Measurements from ENCODE around the gene ZGRF1.
"Not testable (repeated sequence)": the region's sequence is repeated elsewhere in the genome, so short reads cannot be mapped to it uniquely, and the experiment has no call there.

The ZGRF1 gene

GRCh38 chr4:112636688-112637551 lies at the start of gene ZGRF1, which contains the start of gene LARP7:
Gene ZGRF1 (minus strand): TSS chr4:112636909. CDS start chr4:112633176, 3,733 bp downstream.
Gene LARP7 (plus strand): TSS chr4:112637143. CDS start chr4:112644670, 7,527 bp downstream.
- DNase-seq (ENCODE audit: insufficient read length, low spot score) (peak; percentile 62), FAIRE-seq (peak; percentile 98)

DNA sequence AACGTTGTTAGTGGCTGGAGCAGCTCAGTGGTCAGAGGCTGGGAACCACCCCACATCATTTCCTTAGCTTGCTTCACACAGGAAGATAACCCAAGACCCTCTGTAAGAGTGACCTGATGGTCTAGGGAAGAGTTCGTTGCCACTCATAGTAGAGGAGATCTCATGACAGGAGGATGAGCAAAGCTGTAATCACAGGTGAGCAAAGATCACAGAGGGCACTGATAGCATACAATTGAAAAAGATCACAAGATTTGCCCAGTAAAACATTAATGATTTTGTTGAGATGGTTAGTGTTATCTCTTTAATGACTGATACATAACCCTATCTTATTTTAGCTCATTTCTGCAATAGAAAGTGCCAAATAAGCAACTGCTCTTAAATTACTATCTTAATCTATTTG lies 44.3 kb upstream of the ZGRF1 start:
- DNase-seq (ENCODE audit: insufficient read length, low spot score): no peak
- FAIRE-seq: no peak

GRCh38 chr4:112677519-112678091 lies 40.9 kb upstream of the ZGRF1 start:
- no peak for FAIRE-seq
- DNase-seq (ENCODE audit: insufficient read length, low spot score): no peak

GRCh38 chr4:112674376-112674775 lies 37.7 kb upstream of the ZGRF1 start:
- FAIRE-seq (no peak), DNase-seq (ENCODE audit: insufficient read length, low spot score) (no peak)

DNA sequence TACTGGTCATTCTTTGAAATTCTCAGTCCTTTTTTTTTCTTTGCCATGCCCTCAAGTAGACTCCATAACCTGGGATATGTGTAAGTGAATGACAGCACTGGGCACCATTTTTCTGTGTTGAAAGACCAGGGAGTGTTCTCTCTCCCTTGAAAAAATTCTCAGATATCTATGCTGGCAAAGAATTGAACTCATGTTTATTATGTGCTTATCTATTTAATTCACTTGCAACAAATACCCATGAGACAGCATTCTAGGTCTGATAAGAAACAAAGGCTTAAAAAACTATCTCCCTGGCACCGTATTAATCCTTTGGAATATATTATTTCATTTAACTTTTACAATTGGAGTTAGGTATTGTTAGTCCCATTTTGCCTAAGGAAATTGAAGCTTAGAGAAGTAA lies 37.0 kb upstream of the ZGRF1 start:
- FAIRE-seq (no peak), DNase-seq (ENCODE audit: insufficient read length, low spot score) (no peak)

GRCh38 chr4:112673076-112673475 lies 36.4 kb upstream of the ZGRF1 start:
- DNase-seq (ENCODE audit: insufficient read length, low spot score) (no peak), FAIRE-seq (no peak)

DNA sequence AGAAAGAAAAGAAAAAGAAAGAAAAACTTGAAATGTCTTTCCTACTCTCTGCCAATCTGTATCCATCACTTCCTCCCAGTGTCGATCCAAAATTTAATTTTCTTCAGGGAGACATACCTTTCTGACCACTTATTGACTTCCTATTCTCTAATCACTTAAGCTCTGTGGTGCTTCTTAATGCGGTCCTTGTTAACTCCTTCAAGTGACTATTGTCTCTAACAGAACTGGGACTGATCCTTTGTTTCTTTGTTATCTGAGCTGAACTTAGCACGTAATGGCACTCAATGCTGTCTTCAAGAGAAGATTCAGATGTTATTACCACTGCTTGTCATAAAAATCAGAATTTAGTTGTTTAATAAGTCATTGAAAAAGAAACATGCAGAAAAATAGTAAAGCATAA lies 31.4 kb upstream of the ZGRF1 start:
- DNase-seq (ENCODE audit: insufficient read length, low spot score) (no peak), FAIRE-seq (no peak)

DNA sequence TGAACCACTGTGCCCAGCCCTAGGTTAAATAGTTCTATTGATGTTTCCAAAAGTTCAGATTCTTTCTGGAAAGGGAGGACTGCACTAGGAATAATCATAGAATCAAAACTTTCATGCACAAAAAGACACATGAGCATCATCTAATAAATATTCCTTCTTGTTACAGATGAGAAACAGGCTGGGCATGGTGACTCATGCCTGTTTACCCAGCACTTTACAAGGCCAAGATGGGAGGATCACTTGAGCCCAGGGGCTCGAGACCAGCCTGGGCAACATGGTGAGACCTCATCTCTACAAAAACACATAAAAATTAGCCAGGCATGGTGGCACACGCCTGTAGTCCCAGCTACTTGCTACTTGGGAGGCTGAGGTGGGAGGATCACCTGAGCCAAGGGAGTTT lies 27.9 kb upstream of the ZGRF1 start:
- DNase-seq (ENCODE audit: insufficient read length, low spot score): no peak
- FAIRE-seq: no peak

GRCh38 chr4:112656115-112656514 lies 19.4 kb upstream of the ZGRF1 start:
- not testable (repeated sequence) for DNase-seq (ENCODE audit: insufficient read length, low spot score); FAIRE-seq

GRCh38 chr4:112655270-112655669 lies 18.6 kb upstream of the ZGRF1 start:
- DNase-seq (ENCODE audit: insufficient read length, low spot score) (no peak), FAIRE-seq (no peak)

DNA sequence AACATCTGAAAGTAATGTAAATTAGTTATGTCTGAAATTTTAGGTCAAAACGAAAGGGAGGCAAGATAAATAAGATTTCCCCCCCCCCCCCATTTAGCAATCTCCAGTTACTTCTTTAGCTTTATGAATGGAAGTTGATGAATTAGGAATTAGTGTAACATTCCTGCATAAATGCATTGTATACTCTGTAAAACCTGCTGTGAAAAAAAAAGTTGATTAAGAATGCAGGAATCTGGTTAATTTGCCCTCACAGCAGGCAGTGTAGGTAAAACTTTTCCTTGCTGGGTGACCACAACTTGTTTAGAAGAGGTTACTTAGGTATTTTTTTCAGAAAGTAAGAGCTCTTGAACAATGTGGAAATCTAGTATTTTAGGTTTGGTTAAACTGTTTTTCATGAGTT lies 15.5 kb upstream of the ZGRF1 start:
- DNase-seq (ENCODE audit: insufficient read length, low spot score) (no peak), FAIRE-seq (no peak)

GRCh38 chr4:112651641-112652040 lies 14.9 kb upstream of the ZGRF1 start:
- DNase-seq (ENCODE audit: insufficient read length, low spot score): no peak
- FAIRE-seq: no peak

DNA sequence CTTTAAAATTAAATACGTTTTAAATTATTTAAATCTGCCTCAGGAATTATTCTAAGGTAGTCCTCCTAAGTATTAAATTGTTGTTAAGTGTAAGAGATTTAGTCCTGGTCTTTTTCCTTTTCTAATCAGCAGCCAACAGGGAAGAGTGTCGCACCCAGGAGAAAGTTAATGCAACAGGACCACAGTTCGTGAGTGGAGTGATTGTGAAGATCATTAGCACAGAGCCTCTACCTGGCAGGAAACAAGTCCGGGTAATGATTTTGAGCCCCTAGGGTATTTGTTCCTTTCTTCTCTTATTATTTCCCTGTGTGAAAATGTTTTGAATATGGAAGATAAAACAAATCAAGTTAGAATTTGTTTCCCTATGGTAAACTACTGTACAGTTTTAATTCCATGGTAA lies 13.6 kb upstream of the ZGRF1 start:
- DNase-seq (ENCODE audit: insufficient read length, low spot score): no peak
- no peak for FAIRE-seq

DNA sequence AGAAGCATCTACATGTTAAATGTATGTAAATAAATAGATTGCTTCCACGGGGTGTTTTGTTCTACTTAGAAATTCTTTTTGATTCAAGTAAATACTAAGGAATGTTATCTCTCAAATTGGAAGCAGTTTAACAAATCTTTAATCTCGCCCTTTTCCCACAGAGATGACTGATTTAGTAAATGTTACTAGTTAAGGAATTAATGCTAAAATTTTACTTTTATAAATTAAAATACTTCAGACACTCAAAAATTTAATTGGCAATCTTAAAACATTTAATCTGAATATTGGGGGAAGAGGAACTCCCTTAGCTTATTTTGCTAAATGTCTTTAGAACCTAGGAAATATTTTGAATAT lies 12.3 kb upstream of the ZGRF1 start:
- FAIRE-seq (no peak), DNase-seq (ENCODE audit: insufficient read length, low spot score) (no peak)

- no peak for FAIRE-seq
- no peak for DNase-seq (ENCODE audit: insufficient read length, low spot score)
These were observed 11.8 kb upstream of the ZGRF1 start for GRCh38 chr4:112648263-112649054.

DNA sequence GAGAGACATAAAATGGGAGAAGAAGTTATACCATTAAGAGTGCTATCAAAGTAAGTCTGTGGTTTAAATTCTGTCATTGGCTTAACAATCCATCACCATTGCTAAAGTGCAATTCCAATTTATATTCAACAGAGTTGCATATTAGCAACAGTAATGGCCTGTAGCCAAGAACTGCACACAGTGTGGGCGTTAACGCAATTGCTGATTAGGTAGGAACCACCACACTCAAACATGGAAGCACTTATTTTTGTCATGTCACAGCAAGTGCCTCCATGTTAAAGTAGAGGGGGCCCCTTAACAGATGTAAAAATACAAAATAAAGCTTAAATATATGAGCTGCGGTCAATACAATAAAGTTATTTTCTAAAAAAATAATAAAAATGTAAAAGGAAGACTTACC lies 11.1 kb upstream of the ZGRF1 start:
- FAIRE-seq: no peak

DNA sequence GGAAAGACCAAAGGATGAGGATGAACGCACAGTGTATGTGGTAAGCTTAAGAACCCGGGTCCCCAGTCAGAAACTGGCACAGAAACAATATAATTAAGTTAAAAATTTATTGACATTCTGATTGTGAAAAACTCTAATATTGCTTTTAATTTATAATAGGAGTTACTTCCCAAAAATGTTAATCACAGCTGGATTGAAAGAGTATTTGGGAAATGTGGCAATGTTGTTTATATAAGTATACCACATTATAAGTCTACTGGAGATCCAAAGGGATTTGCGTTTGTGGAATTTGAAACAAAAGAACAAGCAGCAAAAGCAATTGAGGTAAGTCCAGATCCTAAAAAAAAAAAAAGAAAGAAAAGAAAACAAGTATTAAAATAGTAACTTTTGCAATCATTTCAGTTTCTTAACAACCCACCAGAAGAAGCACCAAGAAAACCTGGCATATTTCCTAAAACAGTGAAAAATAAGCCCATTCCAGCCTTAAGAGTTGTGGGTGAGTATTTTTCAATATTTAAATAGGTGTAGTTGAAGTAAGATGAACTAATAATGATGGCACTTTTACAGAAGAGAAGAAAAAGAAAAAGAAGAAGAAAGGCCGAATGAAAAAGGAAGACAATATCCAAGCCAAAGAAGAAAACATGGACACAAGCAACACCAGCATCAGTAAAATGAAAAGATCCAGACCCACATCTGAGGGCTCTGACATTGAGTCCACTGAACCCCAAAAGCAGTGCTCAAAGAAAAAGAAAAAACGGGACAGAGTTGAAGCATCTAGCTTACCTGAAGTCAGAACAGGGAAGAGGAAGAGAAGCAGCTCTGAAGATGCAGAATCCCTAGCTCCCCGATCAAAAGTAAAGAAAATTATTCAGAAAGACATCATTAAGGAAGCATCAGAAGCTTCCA lies 10.2 kb upstream of the ZGRF1 start:
- FAIRE-seq: no peak
- no peak for DNase-seq (ENCODE audit: insufficient read length, low spot score)

More for the DNA sequence above, 11.1 kb upstream of the ZGRF1 start:
- DNase-seq (ENCODE audit: insufficient read length, low spot score): no peak

GRCh38 chr4:112645541-112646329 lies 9.0 kb upstream of the ZGRF1 start:
- no peak for FAIRE-seq
- no peak for DNase-seq (ENCODE audit: insufficient read length, low spot score)
